GM18507 (cell line): ENCODE measurements around the gene GRM1.
"Not testable (repeated sequence)": the region's sequence is repeated elsewhere in the genome, so short reads cannot be mapped to it uniquely, and the experiment has no call there.

Source experiments
- DNase-seq: peaks from one replicate; pipeline ENCODE4 v3.0.0; 2011; ENCODE audit warnings: low read depth; ENCODE audit not compliant: insufficient read length; ENCODE audit errors: extremely low spot score
- FAIRE-seq: peaks from 2 replicates; lab custom pipeline; 2011; peaks lifted over from hg19 to GRCh38; lab: Jason Lieb, UNC

The GRM1 gene

GRCh38 chr6:146177785-146178184 lies 148.9 kb downstream of the GRM1 start:
- no peak for FAIRE-seq

GRCh38 chr6:146183831-146184230 lies 155.0 kb downstream of the GRM1 start:
- FAIRE-seq, result no peak
- DNase-seq, result no peak

More at GRCh38 chr6:146177785-146178184, 148.9 kb downstream of the GRM1 start:
- no peak for DNase-seq

- FAIRE-seq (no peak), DNase-seq (no peak)
Measured at GRCh38 chr6:146184701-146185100, 155.8 kb downstream of the GRM1 start.

- no peak for FAIRE-seq
- DNase-seq, result no peak
Measured at GRCh38 chr6:146189131-146189530, 160.3 kb downstream of the GRM1 start.

GRCh38 chr6:146190581-146190980 lies 161.7 kb downstream of the GRM1 start:
- FAIRE-seq (no peak), DNase-seq (no peak)

GRCh38 chr6:146191166-146191565 lies 162.3 kb downstream of the GRM1 start:
- DNase-seq (no peak), FAIRE-seq (no peak)

- DNase-seq (no peak), FAIRE-seq (no peak)
Measured at GRCh38 chr6:146191612-146192011, 162.8 kb downstream of the GRM1 start.

- FAIRE-seq (no peak), DNase-seq (no peak)
Measured at GRCh38 chr6:146194434-146194833, 165.6 kb downstream of the GRM1 start.

GRCh38 chr6:146200176-146200575 lies 171.3 kb downstream of the GRM1 start:
- no peak for FAIRE-seq
- no peak for DNase-seq

- no peak for FAIRE-seq
Measured at GRCh38 chr6:146202570-146202969, 173.7 kb downstream of the GRM1 start.

GRCh38 chr6:146209942-146210341 lies 181.1 kb downstream of the GRM1 start:
- DNase-seq (no peak), FAIRE-seq (no peak)

More at GRCh38 chr6:146202570-146202969, 173.7 kb downstream of the GRM1 start:
- no peak for DNase-seq

GRCh38 chr6:146210406-146211083 lies 181.7 kb downstream of the GRM1 start:
- no peak for FAIRE-seq
- DNase-seq, result no peak

- DNase-seq (no peak), FAIRE-seq (no peak)
Measured at GRCh38 chr6:146211646-146212045, 182.8 kb downstream of the GRM1 start.

GRCh38 chr6:146212781-146213180 lies 183.9 kb downstream of the GRM1 start:
- FAIRE-seq (no peak), DNase-seq (no peak)

GRCh38 chr6:146219101-146219500 lies 190.2 kb downstream of the GRM1 start:
- no peak for DNase-seq
- FAIRE-seq, result no peak

GRCh38 chr6:146224449-146224848 lies 195.6 kb downstream of the GRM1 start:
- DNase-seq (no peak), FAIRE-seq (no peak)

GRCh38 chr6:146224988-146225387 lies 196.1 kb downstream of the GRM1 start:
- DNase-seq (no peak), FAIRE-seq (no peak)

- DNase-seq (no peak), FAIRE-seq (no peak)
Measured at GRCh38 chr6:146240322-146240721, 211.5 kb downstream of the GRM1 start.

GRCh38 chr6:146240807-146241206 lies 211.9 kb downstream of the GRM1 start:
- no peak for DNase-seq
- FAIRE-seq, result no peak

GRCh38 chr6:146243646-146244045 lies 214.8 kb downstream of the GRM1 start:
- not testable (repeated sequence) for DNase-seq, FAIRE-seq

GRCh38 chr6:146244630-146245143 lies 215.8 kb downstream of the GRM1 start:
- FAIRE-seq (no peak), DNase-seq (no peak)
